ENCODE data around the gene NFE2L2.
A peak's percentile ranks its signal among the peaks of the same experiment; 100 is the strongest.

NFE2L2 gene

DNA sequence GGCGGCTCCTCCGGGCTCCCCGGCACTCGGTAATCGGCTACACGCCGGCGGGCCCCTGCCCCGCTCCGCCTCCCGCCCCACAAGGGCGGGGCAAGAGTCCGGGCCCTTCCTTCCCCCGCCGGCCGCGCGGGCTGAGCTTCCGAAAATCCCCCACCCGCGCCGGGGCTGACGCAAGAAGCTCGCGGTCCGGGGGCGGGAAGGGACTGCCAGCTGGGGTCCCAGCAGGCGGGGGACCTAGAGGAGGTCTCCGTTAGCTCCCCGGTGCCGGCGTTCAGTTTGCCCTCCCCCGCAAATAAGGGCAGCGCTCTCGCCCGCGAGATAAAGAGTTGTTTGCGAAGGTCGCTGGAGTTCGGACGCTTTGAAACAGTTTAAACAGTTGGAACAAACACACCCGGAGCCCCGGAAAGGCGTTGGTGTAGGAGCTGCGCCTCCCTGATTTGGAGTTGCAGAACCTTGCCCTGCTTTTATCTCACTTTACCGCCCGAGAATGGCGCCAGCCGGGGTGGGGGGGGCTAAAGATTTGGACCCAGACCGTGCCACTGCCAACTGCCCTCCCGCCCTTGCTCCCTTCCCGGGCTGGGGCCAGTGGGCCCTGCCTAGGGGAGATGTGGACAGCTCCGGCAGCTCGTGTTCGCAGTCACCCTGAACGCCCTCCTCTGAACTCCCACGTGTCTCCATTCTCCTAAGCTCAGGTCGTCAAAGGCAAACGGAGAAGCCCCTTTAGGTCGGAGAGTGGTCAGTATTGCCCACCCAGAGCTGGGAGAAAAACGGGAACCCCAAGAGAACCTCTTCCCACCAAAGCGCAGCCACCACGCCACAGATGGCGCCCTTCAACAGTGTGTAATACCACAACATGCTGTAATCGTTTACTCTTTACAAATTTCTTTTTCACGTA, at the start of gene NFE2L2:
Gene NFE2L2 (minus strand): TSS at position 35 of the 895 bp plus-strand sequence. CDS start 151 bp downstream, outside the sequence.
- peak; percentile 94 for DNase-seq

DNA sequence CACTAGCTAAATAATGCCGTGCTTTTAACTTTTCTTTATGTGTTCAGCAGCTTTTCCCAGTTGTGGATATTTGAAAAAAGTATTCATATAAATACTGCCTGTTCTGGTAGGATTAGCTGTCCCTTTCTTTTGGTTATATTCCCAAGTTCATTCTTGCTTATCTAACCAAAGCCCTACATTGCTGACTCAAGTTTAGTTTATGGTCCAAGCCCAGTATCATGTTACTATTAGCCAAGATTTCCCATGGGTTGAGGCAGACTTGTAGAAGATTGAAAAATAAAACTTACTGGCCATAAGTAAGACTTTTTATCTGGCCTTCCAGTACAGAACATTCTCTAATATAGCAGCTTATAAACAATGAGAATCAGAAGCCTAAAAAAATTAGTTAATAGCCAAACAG, 49.7 kb upstream of the NFE2L2 start:
- DNase-seq, result no peak

DNA sequence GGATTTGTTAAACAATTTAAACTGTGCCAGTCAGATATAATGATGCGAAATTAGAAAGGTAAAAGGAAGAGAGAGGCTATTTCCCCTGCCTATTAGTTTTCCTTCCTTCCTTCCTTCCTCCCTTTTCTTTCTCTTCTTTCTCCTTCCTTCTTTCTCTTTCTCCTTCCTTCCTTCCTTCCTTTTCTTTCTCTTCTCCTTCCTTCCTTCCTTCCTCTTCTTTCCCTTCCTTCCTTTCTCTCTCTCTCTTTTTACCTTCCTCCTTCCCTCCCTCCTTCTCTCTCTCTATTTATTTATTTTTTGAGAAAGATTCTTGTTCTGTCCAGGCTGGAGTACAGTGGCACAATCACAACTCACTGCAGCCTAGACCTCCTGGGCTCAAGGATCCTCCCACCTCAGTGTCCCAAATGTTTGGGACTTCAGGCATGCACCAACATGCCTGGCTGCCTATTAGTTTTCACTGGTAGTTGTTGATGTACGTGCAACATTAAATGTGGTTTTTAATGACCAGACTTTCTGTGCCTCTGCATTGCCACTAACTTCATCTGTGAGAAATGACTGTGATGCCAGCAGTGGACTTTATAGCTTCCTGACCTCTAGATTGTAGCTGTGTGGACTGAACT, 48.7 kb upstream of the NFE2L2 start:
- DNase-seq, result no peak

DNA sequence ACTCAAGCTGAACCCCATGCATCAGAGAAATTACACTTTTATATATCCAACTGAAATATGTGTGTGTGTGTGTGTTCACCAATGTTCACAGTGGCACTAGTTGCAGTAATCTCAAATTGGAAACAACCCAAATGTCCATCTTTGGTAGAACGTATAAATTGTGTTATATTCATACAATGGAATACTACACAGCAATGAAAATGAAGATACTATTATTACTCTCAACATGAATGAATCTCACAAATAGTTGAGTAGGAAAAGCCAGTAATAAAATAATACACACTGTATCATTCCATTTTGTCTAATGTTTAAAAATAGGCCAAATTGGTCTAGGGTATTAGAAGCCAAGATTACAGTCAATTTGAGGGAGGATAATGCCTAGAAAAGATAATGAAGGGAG, 48.0 kb upstream of the NFE2L2 start:
- DNase-seq, result no peak

DNA sequence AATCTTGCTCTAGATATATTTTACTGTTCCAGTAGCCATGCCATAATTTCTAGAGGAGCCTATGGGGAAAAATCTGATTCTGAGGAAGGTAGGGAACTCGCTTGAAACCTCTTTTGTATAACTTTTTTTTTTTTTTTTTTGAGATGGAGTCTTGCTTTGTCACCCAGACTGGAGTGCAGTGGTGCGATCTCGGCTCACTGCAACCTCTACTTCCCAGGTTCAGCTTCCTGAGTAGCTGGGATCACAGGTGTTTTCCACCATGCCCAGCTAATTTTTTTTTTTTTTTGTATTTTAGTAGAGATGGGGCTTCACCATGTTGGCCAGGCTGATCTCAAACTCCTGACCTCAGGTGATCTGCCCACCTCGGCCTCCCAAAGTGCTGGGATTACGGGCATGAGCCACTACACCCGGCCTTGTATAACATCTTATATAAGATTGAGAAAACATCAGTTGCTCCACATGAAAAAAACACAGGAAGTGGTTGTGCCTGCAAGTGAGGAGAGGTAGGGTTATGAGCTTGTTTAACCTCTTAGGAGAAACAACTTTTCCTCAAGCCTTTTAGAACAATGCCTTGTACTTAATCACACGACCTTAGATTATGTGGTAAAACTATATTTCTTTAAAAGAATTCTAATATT, 45.3 kb upstream of the NFE2L2 start:
- peak; percentile 15 to 53 for DNase-seq

DNA sequence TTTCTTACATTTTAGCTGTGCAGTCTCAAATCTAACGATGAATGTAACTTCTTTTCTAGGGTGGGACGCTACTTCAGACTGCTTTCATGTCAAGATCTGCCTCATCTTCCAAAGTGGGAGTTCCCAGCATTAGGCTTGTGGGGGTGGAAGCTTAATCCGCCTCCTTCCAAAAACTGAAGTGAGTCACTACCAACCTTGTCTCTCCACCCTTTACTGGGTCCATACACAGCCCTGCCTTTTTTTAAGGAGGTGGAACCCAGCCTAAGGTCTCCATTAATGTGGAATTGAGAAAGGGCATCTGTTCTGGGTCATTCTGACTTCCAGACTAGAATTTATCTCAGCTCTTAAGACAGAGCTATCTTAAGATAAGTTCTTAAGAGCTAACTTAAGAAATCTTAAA, 42.0 kb upstream of the NFE2L2 start:
- no peak for DNase-seq

DNA sequence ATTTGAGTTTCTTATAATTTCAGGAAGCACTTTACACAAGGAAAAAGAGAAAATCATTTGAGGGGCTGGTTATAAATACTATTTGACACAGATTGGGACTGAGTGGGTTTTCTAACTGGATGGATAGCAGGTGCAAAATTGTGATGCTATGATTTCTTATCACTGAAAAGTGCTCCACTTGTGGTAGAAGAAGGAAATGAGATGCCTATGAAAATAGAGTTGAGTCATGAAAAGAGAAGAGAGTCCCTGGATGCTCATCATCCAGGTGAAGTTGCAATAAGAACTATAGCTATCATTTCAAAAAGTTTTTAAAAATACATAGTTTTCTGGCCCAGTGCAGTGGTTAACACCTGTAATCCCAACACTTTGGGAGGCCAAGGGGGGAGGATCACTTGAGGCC, 39.4 kb upstream of the NFE2L2 start:
- no peak for DNase-seq

DNA sequence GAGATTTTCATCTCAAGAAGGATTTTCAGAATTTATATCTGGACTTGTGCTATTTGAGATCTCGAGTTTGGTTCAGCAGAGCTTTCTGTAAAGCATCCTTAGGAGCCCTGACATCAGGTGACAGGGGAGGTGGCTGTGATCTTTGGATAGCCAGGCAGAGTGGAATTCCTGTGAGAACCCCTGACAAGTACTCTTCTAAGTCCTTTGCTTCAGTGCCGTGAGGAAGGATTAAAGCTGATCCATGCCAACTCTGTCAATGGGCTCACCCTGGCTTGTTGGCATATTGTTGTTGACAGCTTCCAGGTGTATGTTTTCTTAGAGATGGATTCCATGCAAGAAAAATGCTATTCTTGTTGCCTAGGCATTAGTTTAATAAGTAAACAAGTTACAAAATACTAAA, 38.0 kb upstream of the NFE2L2 start:
- no peak for DNase-seq

DNA sequence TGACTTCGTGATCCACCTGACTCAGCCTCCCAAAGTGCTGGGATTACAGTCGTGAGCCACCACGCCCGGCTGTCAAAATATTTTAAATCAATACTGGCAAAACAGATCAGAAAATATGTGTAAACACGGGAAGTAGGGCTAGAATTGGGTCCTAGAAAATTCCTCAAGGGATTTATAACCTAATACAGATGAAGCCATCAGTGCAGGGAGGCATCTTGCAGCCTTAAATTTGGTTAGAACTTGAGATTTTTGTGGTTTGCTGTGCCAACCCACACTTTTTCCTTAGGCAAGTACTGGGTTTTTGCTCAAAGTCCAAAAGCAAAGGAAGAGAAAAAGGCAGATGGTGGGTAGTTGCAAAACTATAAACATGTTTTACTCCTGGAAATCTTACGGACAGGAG, 33.7 kb upstream of the NFE2L2 start:
- DNase-seq, result no peak

DNA sequence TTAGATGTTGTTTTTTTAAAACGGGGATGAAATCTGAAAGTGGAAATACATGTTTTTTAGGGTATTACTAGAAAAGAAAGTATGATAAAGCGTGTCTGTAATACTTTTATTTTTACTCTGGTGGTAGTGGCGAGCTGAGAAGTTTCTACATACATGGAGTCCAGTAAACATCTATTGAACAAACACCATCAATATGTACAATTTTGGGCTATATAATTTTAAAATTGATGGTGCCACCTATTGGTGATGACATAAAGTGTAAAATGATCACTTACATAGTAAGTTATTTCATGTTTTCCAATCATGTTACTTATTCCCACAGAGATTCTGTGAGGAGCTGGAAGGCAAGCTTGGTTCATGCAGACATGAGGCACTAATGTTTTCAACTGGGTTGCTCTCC, 31.5 kb upstream of the NFE2L2 start:
- DNase-seq, result peak in 1 of 2 donors; percentile 62

DNA sequence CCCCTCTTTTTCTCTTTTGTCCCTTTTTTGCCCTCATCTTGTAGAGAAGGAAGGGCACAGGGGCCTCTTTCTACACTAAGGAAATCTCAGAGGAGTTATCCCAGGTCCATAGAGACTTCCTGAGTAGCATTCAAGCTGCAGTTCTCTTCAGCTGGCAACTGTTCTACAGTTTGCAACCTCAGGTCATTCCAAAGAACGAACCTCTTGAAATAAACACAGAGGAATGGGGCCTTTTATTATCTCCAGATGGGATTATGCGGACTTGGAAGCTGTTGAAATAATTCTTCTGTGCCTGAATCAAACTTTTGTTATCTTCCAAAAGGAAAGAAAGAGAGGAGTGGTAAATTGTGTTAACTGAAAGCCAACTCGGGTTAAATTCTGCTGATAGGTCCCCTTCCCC, 31.0 kb upstream of the NFE2L2 start:
- no peak for DNase-seq

DNA sequence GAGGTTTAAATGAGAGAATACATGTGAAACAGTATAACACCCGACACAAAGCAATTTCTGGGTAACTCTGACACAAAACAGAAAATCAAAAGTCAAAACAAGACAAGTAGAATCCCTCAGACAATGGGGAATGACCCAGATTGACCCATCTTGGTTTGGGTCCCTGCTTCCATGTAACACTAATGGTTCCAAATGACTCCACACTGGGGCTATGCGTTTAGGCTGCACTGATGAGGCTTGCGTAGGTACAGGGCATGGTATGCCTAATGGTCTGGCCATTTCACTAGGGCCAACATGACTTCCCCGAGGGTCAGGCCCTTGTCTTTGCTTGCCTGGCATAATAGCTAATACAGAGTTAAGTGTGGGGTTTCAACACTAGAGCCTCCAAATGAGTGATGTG, 27.2 kb upstream of the NFE2L2 start:
- no peak for DNase-seq

DNA sequence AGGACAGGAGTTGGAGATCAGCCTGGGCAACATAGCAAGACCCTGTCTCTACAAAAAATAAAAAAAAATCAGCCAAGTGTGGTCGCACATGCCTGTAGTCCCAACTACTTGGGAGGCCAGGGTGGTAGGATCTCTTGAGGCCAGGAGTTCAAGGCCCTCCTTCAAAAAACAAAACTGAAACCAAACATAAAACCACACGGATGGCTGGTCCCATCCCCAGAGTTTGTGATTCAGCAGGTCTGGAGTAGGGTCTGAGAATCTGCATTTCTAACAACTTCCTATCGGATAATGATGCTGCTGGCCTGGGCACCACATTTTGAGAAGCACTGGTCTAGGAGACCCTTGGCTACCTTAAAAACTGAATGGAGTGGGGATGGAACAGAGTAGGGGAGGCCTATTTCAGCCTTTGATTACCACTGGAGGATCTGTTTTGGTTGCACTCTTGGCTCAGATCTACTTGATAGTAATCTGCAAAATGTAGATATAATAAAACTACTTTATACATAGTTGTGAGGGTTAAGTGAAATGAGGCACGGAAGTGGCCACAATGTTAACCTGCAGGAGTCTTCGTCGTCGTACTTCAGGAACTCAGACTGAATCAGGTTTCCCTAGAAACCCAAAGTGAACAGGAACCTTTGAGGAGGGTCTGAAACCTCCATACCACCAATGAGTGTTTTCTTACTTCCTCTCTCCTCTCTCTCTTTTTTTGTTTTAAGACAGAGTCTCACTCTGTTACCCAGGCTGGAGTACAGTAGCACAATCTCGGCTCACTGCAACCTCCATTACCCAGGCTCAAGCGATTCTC, 25.5 kb upstream of the NFE2L2 start:
- DNase-seq, result peak in 1 of 2 donors; percentile 19

DNA sequence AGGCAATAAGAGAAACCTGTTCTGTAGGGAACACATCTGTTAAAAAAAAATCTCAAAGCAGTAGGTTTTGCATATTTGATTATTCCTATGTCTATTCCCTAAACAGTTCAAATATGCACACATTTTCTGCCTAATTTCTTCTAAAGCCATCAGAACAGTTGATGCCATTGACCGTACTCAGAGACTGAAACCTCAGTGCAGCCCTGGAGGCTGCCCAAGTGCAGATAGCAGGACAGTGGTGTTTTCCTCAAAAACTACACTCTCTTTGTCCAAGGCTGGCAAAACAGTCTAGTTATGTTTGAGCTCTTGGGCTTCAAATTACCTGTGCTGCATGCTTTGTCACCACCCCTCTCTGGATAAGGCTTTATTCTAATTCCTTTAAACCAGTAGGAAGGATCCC, 23.3 kb upstream of the NFE2L2 start:
- DNase-seq, result no peak

DNA sequence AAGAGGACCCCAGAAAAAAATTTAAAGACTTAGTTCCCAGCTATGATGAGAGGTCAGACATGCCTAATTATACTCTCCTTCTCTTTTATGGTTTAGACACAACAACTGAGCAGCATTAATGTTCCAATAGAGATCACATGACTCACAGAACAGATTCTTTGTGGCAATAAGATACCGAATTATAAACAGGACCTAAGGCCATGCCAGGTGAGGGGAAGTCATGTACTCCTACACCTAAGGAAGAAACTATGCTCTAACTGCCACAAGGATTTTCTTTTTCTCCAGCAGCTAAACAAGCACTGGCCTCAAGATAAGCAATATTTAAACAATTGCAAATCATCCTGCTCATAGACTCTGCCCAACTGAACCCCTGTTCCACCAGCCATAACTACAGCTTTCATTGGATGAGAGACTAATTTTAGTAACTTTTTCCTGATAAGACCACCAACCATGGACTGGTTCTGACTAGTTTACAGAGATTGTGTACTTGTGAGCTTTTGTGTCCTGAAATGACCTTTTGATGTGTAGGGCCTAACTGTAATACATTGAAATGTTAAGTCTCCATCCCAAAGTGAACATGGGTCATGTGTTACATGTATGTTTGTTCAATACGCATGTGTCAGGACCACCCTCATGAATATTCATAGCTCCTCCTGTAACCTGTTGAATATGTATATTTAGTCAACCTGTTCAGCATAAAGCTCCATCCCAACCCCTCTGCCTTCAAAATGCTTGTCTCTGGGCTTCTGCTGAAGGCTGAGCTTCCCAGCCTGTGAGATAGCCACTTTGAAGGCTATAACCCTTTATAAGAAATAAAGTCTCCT, 21.6 kb upstream of the NFE2L2 start:
- no peak for DNase-seq

DNA sequence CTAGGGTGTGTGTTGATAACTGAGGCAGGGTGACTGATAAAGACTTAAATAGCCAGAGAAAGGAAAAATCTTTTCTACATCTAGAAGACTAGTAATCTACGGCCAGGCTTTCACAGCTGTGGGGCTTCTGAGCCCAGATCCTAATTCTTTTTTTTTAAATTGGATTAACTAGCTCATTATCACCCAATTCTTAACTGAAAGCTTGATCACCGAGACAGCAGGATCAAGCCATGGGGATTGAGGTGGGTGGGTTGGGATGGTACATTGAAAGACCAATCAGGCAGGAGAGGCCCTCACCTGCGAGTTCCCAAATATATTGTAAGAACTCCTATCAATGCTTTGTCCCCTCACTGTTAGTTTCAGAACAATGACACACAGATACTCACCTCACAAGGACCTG, 20.0 kb upstream of the NFE2L2 start:
- DNase-seq, result no peak

DNA sequence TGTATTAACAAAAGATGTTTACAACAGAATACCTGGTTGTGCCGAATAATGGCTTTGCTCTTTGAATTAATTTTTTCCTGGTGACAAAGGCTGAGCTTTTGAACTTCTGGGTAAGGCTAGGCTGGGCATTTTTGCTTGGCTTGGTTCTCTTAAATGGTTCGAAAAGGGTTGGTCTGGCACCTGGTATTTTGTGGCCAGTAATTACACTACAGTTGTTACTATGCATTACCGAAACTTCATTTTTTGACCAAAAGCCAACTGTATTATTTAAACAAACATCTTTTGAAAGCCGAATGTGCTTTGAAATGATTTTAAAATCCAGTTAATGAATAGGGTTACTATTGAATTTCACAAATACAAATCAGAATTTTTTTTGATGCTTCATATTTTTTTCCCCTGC, 19.4 kb upstream of the NFE2L2 start:
- DNase-seq, result no peak

DNA sequence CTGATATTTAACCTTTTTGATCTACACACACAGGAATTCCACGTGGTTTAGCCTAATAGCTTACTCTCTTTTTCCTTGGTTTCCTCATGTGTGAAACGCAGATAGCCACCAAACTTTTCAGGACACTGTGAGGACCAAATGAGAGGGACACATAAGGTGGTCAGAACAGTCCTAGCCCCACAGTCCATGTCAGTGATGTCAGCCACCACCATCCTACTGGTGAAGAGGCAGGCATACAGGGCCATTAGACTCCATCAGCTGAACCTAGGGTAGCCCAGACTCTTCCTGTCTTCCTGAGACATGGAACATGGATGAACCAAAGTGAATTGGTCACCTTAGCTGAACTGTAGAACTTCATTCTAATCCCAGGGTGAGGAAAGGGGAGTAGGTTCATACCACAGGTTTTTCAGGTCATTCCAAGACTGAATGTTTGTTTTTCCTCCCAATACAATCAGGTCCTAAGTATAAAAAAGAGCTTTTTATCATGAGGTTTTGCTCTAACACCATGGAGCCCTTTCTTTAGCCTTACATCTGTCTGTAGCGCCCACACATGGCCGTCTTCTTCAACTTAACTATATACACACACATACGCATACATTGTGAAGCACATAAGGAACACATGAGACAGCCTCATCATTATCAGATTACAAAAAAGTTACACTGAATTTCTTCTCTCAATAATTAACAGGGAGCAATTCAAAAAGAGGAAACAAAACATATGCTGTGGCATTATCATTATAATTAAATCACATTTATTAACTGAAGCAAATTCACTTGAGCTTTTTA, 18.5 kb upstream of the NFE2L2 start:
- no peak for DNase-seq

DNA sequence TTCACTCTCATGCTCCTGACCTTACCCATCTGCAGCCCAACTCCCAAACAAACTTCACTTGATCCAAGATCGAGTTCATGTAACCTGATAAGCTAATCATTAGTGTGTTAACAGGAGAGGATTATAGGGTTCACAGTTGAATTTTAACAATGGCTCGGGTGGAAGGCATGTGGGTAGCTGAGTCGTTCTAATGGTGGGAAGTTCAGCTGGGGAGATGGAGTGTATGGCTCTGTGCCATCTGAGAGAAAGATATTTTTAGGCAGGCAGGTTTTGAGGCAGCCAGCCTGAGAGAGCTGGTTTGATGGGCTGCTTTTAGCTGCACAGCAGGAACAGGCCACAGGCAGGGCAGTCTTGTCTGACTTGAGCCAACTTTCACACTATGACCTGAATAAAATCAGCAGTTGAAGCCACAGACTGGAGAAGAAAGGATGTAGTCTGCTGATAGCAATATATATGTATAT, 17.7 kb upstream of the NFE2L2 start:
- no peak for DNase-seq

DNA sequence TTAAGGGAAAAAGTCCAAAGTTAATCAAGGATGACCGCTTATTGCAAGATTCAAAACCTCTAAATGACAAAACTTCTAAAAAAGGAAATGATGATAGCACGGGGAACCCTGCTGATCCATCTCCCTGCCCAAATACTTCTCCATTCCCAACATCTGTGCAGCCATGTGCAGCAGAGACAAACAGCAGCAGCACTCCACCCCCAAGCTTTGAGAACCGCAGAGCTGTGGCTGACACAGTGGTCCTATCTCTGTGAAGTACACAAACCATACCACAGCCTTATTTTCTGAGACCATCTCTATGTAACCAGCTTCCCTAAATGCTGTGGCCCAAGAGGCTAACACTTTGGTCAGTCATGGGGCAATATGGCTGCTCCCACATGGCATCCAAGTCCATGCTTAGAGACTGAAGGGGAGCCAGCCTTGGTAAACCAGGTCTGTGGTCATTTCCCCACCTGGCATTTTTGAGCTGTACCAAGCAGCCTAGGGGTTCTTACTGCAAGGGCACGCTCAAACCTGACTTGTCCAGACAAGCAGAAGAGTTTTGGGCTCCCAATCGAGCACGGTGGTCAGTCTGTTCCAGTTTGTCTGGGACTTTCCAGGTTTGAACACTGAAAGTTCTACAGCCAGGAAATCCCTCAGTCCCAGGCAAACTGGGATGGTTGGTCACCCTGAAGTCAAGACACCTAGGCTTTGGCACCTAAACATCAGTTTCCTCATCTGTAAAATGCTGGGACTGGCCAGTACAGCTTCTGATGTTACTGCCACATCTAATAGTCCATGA, 17.1 kb upstream of the NFE2L2 start:
- DNase-seq, result peak in 1 of 2 donors; percentile 34

All from CD4-positive, alpha-beta T cell treated with Interferon alpha-2 for 1 hour (primary cell).